ENCODE data around the gene BMP8A.

DNA sequence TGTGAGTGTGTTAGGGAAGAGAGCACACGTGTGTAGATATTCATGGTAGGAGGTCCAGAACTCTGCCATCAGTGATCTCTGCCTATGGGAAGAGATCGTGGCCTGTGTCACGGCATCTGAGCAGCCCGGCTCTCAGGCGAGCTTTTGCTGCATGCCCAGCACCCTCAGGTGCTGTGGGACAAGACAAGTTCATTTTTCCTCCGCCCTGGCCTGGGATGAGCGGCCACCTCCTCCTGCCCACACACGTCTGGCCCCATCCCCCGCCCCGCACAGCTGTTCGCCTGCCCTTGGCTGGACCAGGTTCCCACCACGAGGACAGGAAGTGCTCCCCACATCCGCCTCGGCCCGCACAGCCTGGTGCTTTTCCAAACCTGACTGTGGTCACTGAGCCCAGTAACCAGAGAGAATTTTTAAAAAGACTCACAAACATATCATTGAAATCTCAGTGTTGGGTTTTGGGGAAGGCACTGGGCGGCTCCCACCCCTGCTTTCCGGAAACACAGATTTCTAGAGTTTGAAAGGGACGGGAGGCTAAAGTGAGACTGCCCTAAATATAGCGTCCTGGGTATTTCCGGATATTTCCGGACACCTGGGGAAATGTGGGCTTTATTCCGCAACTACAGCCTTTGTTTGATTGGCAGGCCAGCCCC, 18.0 kb downstream of the BMP8A start:
- no peak for TF ChIP-seq CTCF (IDR thresholded peaks at IDR 0.05; ENCODE audit: insufficient read depth, low read length)
- no peak for TF ChIP-seq POLR2AphosphoS5 (IDR thresholded peaks at IDR 0.05; ENCODE audit: low read depth)
- no peak for TF ChIP-seq SPI1 (IDR thresholded peaks at IDR 0.05; ENCODE audit: borderline replicate concordance, low read depth)
- no peak for TF ChIP-seq GABPA (IDR thresholded peaks at IDR 0.05; ENCODE audit: low read depth)
